NCI-H187 (cell line): ENCODE data around the gene SAMD4B.
"Not testable (repeated sequence)": the region's sequence is repeated elsewhere in the genome, so short reads cannot be mapped to it uniquely, and the experiment has no call there.

Source experiments
- DNase-seq, 2 experiments: peaks; one replicate each; lab custom pipeline; 2025; lab: John Stamatoyannopoulos, UW

Gene SAMD4B

GRCh38 chr19:39365531-39365930 lies 23.3 kb downstream of the SAMD4B start:
- DNase-seq: no peak

DNA sequence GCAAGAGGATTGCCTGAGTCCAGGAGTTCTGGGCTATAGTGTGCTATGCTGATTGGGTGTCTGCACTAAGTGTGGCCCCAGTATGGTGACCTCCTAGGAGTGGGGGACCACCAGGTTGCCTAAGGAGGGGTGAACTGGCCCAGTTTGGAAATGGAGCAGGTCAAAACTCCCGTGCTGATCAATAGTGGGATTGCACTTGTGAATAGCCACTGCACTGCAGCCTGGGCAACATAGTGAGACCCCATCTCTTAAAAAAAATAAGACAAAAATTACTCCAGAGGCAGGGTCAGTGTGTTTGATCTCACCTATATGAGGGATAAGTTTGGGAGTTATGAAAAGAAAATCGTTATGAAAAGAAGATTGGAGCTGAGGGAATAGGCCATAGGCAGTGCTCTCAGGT lies 27.0 kb downstream of the SAMD4B start:
- no peak for DNase-seq

DNA sequence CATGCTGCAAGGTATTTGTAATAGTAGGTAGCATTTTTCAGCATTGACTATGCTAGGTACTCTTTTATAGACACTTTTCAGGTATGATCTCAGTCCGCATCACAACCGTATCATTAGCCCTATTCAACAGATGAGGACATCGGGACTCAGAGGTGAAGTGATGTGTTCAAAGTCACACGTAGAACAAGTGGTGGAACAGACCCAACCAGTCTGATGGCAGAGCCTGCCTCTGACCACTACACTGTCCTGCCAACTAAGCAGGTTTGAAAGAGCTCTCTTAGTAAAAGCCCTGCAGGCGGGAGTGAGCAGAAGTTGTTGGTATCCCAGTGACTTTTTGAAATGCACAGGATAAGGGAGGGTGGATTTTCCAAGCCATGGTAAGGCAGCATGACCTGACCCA lies 28.5 kb downstream of the SAMD4B start:
- no peak for DNase-seq

DNA sequence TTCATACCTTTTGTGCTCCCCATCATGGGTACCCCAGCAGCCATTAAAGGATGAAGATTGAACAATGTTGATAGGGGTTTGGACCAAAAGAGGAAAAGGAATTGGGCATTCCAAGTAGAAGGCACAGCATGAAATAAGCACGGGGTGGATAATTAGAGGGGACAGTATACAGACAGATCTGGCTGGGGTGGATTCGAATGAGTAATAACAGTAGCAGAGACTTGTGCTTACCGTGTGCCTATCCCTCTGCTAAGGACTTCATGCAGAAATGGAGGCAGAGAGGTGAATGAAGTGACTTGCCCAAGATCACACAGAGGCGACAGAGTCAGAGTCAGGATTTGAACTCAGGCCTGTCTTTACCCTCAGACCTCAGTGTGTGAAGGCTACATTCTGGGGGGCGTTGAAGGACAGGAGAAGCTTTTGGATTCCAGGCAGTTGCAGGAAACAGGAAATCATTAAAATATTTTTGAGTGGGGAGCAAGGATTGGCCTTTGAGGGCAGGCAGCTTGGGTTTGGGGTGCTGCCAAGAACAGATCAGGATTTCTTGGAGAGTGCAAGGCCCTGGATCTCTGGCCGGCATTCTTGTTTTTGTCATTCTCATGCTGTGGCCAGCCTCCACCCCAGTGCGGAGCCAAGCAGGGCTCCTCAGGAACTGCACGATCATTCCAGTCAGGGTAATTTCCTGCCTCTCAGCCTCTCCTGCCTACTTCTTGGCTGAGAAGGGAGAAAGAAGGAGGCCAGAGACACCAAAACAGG lies 30.0 kb downstream of the SAMD4B start:
- no peak for DNase-seq

GRCh38 chr19:39372941-39373340 lies 30.7 kb downstream of the SAMD4B start:
- no peak for DNase-seq

- no peak for DNase-seq
Measured at GRCh38 chr19:39375929-39376328, 33.7 kb downstream of the SAMD4B start.

GRCh38 chr19:39377373-39378362 lies 35.4 kb downstream of the SAMD4B start:
- no peak for DNase-seq

DNA sequence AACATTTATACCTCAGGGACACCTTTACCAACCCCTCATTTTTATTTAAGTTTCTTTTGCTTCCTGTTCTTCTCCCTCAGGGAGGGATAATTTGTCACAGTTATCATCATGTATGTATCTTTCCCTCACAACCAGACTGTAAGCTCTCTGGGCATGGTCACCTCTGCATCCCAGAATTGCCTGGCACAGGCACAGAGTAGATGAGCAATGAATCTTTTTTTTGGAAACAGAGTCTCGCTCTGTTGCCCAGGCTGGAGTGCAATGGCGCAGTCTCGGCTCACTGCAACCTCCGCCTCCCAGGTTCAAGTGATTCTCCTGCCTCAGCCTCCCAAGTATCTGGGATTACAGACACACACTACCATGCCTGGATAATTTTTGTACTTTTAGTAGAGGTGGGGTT lies 37.1 kb downstream of the SAMD4B start:
- not testable (repeated sequence) for DNase-seq

GRCh38 chr19:39379865-39380396 lies 37.7 kb downstream of the SAMD4B start:
- no peak for DNase-seq

GRCh38 chr19:39380521-39381502 lies 38.6 kb downstream of the SAMD4B start:
- no peak for DNase-seq

- DNase-seq: no peak
Measured at GRCh38 chr19:39381910-39382611, 39.8 kb downstream of the SAMD4B start.

GRCh38 chr19:39382991-39383828 lies 41.0 kb downstream of the SAMD4B start:
- DNase-seq: no peak

- no peak for DNase-seq
Measured at GRCh38 chr19:39384839-39385568, 42.8 kb downstream of the SAMD4B start.

- no peak for DNase-seq
Measured at GRCh38 chr19:39385629-39386411, 43.6 kb downstream of the SAMD4B start.

DNA sequence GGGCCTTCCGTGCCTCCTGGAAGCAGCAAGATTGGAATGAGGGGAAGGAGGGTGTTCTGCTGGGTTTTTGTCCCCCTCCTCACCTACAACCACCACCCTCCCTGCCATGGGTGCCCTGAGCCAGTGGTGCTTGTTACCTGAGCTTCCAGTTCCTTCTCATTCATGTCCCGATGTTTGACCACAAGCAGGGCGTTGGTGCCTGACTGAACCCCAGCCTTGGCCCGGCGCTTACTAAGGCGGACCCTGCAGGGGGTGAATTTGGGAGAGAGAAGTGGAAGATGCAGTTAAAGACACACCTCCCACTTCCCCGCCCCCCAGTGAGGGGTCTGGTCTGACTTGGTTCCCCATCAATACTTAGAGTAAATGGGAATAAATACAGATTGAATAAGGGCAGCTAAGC lies 44.3 kb downstream of the SAMD4B start:
- no peak for DNase-seq

DNA sequence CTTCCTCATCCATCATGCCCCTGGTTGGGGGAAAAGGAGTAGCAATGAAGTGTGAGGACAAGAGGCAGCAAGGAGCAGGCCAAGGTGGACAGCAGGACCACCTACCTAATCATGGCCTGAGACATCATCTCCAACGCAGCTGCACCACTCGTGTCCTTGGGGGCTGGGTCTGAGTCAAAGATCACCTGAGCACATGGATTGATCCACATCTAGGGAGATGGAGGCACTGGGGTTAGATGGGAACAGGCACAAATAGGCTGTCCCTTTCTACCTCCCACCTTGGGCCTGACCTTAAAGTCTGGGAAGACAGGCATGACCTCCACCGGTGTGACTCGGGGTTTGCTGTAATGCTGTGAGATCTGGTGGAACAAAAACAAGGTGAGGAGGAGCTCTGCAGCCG lies 46.4 kb downstream of the SAMD4B start:
- no peak for DNase-seq

- DNase-seq: no peak
Measured at GRCh38 chr19:39389631-39390414, 47.6 kb downstream of the SAMD4B start.

- no peak for DNase-seq
Measured at GRCh38 chr19:39390451-39390750, 48.2 kb downstream of the SAMD4B start.
